ENCODE results near the gene ATAD1.

- TF ChIP-seq, protein P1, sequence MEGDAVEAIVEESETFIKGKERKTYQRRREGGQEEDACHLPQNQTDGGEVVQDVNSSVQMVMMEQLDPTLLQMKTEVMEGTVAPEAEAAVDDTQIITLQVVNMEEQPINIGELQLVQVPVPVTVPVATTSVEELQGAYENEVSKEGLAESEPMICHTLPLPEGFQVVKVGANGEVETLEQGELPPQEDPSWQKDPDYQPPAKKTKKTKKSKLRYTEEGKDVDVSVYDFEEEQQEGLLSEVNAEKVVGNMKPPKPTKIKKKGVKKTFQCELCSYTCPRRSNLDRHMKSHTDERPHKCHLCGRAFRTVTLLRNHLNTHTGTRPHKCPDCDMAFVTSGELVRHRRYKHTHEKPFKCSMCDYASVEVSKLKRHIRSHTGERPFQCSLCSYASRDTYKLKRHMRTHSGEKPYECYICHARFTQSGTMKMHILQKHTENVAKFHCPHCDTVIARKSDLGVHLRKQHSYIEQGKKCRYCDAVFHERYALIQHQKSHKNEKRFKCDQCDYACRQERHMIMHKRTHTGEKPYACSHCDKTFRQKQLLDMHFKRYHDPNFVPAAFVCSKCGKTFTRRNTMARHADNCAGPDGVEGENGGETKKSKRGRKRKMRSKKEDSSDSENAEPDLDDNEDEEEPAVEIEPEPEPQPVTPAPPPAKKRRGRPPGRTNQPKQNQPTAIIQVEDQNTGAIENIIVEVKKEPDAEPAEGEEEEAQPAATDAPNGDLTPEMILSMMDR (IDR thresholded peaks at IDR 0.05) = no peak
- no peak for TF ChIP-seq POLR2A (IDR thresholded peaks at IDR 0.05)
These were observed 73.4 kb downstream of the ATAD1 start for GRCh38 chr10:87744606-87745005.

Measured in Peyer's patch (tissue), 4 donors.